GM21360 (cell line): ENCODE measurements around the gene MIS18A.

ENCODE experiments used
- ATAC-seq: cut with Tn5 transposase; IDR thresholded peaks from one replicate; pipeline ENCODE4 v1.9.1; 2021; ENCODE audit warnings: mild to moderate bottlenecking, moderate library complexity; ENCODE audit not compliant: unreplicated experiment

Gene MIS18A

DNA sequence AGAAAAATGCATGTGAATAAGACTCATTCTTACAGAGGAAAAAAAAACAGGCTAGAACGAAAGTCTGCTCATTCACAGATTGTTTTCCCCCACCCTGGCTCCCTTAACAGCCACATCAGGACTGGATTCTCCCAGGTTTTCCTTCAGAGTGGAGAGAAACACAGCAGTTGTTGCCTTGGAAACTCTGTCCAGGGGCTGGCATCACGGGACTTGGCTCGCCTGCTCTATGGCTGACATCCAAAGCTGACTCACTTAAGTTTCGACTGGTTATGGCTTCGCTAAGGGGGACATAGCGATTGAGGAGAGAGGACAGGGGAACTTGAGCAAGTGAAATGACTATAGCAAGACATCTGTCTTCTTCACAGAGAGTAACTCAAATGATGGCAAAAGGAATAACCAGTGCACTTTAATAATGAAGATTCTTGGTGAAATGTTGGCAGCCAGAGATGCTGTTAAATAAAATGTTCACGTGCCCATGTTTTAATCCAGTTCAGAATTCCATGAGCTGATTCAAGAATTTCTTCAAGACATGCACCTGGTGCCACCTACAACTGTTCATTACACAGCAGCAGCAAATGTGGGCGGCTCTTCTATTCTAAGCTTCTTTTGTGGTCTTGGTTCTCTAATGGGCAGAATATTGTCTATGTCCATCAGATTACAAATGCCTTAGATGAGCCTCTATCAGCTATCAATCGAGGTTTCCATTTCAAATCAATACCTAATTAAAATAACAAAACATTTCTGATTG lies 21.8 kb downstream of the MIS18A start:
- no peak for ATAC-seq

DNA sequence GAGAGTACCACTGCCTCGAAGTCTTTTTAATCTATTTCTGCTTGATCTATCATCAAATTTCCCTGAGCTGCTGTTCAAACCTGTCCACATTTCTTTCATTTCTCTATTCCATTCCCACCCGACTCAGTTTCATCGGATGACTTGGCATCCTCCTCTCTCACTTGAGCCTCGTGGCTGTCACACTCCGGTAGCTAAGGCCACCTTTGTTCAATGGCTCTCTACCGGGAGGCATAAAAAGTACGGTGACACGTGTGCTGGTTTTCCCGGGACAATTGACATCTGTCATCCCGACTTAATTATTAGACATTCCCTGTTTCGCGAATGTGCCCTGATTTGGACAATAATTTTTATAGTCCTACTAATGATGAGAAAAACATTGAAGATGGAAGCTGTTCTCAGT lies 22.6 kb downstream of the MIS18A start:
- ATAC-seq, result no peak

DNA sequence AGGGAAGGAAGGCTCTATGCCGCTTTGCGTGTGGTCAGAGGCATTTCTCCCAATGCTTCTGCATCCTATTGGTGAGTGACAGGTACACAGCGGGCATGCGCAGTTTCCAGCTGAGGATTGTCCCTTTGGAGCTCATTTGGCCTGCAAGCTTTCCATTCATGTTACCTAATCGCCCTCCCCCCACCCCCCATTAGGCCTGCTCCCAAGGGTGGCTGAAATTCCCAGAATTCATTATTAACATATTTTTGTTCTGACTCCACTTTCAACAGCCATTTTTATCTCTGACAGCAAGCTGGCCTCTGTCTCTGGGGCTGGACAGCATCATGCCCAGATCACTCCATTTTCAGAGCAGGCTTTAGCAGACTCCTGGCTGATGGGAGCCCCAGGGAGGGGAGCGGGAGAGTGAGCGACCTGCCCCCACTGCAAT lies 25.6 kb downstream of the MIS18A start:
- ATAC-seq, result no peak

DNA sequence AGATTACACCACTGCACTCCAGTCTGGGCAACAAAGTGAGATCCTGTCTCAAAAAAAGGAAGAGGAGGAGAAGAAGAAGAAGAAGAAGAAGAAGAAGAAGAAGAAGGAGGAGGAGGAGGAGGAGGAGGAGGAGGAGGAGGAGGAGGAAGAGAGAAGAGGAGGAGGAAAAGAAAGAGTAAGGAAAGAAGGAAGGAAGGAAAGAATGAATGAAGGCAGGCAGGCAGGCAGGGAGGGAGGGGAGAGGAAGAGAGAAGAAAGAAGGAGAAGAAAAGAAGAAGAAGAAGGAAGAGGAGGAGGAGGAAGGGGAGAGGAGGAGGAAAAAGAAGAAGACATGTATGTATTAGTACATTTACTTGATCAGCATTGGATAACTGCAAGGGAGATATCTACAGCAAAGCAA lies 26.7 kb downstream of the MIS18A start:
- ATAC-seq, result no peak

DNA sequence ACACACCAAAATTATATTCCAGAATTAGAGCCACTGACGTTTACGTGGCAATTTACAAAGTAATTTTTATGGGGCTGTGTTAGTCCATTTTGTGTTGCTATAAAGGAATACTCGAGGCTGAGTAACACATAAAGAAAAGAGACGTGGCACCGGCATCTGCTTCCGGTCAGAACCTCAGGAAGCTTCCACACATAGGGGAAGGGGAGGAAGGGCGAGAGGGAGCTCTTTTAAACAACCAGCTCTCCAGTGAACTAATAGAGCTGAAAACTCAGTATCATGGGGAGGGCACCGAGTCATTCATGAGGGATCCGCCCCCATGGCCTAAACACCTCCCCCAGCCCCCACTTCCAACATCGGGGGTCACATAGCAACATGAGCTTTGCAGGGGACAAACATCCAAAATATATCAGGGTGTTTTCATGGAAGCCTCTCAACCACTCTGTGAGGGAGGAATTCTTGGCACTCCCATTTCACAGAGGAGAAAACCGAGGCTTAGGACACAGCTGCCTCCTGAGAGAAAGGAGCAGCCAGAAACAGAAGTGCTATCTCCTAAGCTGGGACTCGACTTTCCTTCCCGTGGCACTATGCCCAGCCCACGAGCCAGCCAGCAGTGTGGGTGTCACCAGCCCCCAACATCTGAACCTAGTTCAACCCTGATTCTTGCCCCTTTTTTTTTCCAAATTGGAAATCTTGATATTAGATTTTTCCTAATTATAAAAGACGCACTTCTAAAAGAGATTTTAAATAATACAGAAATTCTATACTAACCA lies 29.2 kb downstream of the MIS18A start:
- no peak for ATAC-seq

DNA sequence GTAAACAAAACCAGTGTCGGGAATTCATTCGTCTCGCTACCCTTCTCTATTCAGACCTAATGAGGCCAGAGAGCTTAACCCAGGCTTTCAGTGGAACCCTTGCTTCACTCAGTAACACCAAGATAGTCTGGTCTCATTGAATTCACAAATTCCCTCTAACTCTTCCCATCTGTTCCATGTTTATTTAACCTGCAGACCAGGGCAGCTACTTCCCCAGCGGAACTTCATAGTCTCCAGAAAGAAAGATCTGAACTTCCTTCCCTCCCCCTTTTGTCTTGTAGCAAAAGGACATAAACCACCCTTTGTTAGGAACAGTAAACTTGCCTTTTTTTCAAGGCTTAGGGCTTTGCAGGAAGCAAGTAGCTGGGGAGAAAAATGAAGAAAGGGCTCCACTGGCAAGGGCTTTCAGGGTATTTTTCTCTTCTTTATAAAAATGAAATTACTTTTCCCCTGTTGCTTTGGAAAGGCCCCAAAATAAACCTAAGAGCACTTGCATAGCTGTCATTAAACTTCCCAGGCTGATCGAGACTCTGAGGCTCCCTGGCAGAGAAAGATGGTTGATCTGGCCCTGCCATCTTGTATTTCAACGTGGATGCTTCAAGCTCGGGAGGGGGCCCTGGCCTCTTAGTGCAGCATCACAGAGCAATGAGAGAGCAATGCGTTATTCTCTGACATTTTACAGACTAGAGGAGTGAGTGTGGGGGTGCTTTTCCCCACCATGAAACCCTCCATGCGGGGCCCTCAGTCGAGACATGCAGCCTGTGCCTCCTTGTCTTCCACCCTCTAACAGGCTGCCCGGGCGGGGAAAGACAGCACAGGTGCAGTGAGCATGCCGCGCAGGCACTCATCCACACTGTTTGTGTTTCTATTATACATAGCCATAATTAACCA lies 30.0 kb downstream of the MIS18A start:
- no peak for ATAC-seq

DNA sequence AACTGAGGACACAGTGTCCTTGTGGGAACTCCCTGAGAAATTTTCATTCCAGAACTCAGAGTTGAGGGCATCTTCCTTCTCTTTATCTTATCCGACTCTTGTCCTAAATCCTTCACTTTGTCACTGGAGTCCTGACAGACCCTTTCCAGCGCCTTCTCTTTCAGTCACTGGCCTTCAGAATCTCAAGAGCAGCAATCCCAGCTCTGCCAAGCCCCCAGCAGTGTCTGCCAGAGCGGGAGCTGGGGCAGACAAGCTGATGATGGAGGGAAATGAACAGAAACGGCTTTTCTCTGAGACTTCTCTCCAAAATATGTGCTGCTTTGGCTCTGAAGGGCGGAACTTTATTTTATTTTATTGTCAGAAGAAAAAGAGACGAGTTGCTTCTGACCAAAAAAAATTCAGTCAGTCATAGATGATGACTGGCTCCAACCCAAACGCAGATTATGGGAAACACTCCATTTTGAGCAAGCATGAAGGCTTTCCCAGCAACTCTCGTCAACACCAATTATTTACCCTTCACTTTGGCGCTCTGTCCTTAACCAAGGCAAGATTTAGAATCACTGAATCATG lies 32.2 kb downstream of the MIS18A start:
- no peak for ATAC-seq

DNA sequence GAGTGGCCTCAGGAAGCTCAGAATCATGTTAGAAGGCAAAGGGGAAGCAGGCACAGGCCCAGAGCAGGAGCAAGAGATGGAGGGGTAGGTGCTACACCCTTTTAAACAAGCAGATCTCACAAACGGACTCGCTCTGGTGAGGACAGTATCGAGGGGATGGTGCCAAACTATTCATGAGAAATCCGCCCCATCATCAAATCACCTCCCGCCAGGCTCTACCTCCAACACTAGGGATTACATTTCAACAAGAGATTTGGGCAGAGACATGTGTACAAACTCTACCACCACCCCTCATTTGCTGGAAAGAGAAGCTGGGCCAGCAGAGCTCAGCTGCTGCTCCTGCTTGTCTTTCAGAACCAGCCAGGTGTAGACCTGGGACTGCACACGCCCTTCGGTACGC lies 32.9 kb downstream of the MIS18A start:
- ATAC-seq, result no peak

DNA sequence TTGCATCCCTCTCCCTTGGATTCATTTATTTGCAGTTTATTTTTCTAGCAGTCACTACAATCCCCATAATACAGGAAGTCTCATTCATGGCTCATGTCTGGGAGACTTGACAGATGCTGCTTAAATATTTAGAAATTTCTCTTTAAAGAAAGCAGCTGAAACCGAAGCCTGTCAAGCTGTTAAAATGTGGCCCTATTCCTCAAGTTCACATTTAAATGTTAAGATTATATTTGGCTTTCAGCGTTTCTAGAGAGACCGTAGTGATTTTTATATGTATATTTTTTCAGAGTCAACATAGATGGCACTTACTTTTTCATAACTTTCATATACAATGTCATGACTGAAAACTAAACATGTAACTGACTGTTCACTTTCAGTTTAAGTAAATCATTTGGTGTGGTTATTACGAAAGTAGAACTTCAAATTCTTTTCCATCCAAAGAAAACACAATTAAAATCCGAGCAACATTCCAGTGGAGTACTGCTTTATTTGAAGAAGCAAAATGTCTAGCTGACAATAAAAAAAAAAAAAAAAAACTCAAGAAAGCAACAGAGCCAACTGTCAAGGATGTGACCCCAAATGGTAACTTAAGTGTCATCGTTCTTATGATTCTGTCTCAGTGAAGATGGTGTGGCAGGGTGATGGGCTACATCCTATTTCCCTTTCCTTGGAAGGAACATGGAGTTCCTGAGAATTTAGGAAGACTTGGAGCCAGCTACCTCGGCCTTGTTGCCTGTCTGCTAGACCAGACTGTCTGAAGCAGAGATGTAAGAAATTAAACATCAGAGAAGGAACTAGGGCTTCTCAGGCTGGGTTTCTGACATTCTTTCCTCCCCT lies 37.8 kb downstream of the MIS18A start:
- no peak for ATAC-seq

DNA sequence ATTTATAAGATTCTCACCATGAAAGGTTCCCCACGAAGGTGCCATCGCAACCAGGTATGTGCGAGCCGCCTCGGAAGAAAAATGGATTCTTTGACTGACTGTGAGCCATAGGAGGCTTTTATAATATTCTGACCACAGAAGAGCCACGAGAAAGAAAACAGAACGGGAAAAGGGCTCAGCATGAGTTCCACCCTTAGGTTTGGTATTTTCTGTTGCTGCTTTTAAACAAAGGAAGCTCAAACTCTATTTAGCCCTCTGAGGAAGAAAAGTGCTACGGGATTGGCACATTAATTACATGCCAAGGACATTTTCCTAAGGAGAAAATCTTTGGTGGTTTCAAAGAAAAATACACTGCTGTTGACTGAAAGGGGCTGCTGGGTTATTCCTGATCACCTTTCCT lies 39.3 kb downstream of the MIS18A start:
- ATAC-seq, result no peak

DNA sequence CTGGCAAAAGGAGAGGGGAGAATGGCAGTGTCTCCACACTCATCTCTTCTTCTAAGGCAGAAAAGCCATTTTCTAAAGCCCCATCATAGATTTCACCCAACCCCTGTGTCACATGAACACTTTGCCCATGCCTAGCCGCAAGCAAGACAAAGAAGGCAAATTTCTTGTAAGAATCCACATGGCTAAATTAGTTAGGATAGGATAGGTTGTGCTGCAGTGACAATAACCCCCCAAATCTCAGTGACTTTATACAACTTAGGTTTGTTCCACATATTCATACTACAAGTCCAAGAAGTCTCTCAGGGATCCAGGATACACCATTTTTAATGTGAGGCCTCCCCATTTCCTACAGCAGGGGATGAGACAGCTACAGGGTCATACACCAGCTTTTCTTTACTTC lies 40.8 kb downstream of the MIS18A start:
- no peak for ATAC-seq

DNA sequence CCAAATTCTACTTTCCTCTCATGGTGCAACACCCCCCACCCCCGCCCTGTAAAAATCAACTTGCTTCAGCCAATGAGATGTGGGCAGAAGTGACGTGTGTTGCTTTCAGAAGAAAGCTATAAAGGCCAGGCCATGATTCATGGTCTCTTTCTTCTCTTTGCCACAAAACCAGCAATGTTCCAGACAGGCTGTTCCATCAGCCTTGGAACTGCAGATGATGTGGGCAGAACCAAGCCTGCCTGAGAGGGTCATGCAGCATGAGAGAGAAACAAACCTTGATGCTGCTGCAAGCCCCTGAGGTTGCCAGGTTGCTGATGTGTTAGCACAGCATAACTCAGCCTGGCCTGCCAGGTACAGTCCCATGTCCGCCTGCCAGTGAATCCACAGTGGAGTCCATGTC lies 41.8 kb downstream of the MIS18A start:
- no peak for ATAC-seq

DNA sequence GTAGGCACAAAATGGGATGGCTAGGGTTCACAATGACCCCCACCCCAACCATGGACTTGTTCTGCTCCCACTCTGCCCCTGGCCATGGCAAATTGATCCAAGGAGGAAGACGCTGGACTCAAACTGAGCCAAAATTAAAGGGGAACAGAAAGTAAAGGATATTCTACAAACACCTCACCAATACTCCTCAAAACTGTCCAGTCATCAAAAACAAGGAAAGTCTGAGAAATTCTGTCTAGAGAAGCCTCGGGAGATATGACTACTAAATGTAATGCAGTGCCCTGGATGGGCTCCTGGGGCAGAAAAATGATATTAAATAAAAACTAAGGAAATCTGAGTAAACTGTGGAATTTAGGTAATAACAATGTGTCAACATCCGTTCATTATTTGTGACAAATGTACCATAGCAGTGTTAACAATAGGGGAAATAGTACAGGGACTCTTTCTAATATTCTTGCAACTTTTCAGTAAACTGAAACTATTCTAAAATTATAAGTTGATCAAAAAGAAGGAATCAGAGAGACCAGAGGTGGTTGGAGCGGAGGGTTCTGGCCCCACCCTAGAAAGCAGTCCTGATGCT lies 45.0 kb downstream of the MIS18A start:
- no peak for ATAC-seq

DNA sequence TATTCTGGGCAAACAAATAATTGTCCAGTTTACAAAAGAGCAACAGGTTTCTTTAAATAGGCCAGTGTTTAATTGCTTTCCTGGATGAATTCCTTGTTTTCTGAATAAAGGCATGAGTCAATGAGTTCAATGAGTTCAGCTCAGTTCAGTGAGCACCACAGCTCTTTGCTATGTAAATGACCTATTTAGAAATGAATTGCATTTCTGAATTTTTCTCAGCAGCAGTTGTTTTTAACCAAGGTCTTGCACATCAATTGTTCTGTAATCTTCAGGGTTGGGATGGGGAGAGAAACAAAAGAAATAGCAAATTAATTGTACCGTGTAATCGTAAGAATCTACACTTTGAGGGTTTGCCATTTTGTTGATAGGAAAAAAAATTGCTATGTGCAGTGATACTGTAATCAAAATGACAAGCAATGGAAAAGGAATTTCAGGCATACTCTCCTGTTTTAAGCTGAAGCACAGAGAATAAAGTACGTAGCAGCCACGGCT lies 45.7 kb downstream of the MIS18A start:
- no peak for ATAC-seq

DNA sequence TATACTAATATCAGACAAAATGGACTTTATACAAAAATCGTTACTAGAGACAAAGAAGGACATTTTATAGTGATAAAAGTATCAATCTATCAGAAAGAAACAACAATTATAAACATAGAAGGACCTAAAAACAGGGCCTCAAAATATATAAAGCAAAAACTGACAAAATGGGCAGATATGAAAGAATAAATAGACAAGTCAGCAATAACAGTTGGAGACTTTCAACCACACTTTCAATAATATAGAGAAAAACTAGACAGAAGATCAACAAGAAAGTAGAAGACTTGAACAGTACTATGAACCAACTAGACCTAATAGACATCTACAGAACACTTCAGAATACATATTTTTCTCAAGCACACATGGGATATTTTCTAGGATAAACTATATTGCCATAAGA lies 52.4 kb downstream of the MIS18A start:
- ATAC-seq, result no peak
